ENCODE data around the gene TNFRSF13B. TPM values are rescaled to one million over a fixed set of nuclear protein-coding genes. Genes with fewer than 3 reads are reported as not detected.

The TNFRSF13B gene
- total RNA-seq, 3 donors from 2014 or later (not counting 1 experiment from before 2014, with no cell fraction given) = 0.70 to 7.7 (median 0.89) TPM

GRCh38 chr17:16928406-16929034, 43.4 kb downstream of the TNFRSF13B start:
- no peak for TF ChIP-seq CTCF (IDR thresholded peaks at IDR 0.05)
- no peak overlapping the region for H3K4me3 Mint-ChIP-seq
- Histone ChIP-seq H3K4me3 (ENCODE audit: low read length) (no peak overlapping the region), H3K36me3 (ENCODE audit: control insufficient read depth, insufficient read depth, low read length) (no peaks in the 10 kb centered on the region), H3K9me3 (ENCODE audit: control insufficient read depth, insufficient read depth, low read length) (no peaks in the 10 kb centered on the region), H3K4me1 (ENCODE audit: control insufficient read depth, insufficient read depth, low read length) (no peaks in the 10 kb centered on the region), H3K27me3 (ENCODE audit: control insufficient read depth, insufficient read depth, low read length) (no peaks in the 10 kb centered on the region), H3K27ac (ENCODE audit: low read length) (no peak overlapping the region)
- no peaks in the 10 kb centered on the region for H3K36me3 Mint-ChIP-seq
- no peaks in the 10 kb centered on the region for H3K27me3 Mint-ChIP-seq (ENCODE audit: low read depth in 2 of 2)
- no peaks in the 10 kb centered on the region for H3K4me1 Mint-ChIP-seq
- no peaks in the 10 kb centered on the region for H3K9me3 Mint-ChIP-seq
- intact Hi-C loops (cut with micrococcal nuclease) = no loop called here
- ATAC-seq = no peak
- no peak overlapping the region for H3K27ac Mint-ChIP-seq
- WGBS (ENCODE audit: insufficient coverage) = 80% methylated on average over 8 of the region's 8 CpGs
- DNase-seq = no peak

- 83% methylated on average over 18 of the region's 18 CpGs for WGBS (ENCODE audit: insufficient coverage)
- Histone ChIP-seq H3K36me3 (ENCODE audit: control insufficient read depth, insufficient read depth, low read length) (no peaks in the 10 kb centered on the region), H3K27me3 (ENCODE audit: control insufficient read depth, insufficient read depth, low read length) (no peaks in the 10 kb centered on the region), H3K4me1 (ENCODE audit: control insufficient read depth, insufficient read depth, low read length) (no peaks in the 10 kb centered on the region), H3K9me3 (ENCODE audit: control insufficient read depth, insufficient read depth, low read length) (no peaks in the 10 kb centered on the region), H3K4me3 (ENCODE audit: low read length) (no peak overlapping the region), H3K27ac (ENCODE audit: low read length) (no peak overlapping the region)
- H3K9me3 Mint-ChIP-seq = no peaks in the 10 kb centered on the region
- H3K27me3 Mint-ChIP-seq (ENCODE audit: low read depth in 2 of 2) = no peaks in the 10 kb centered on the region
- H3K36me3 Mint-ChIP-seq = no peaks in the 10 kb centered on the region
- no peak for TF ChIP-seq CTCF (IDR thresholded peaks at IDR 0.05)
- intact Hi-C loops (cut with micrococcal nuclease) = no loop called here
- DNase-seq = no peak
- H3K4me1 Mint-ChIP-seq = no peaks in the 10 kb centered on the region
- no peak for ATAC-seq
- H3K27ac Mint-ChIP-seq = no peak overlapping the region
- H3K4me3 Mint-ChIP-seq = no peak overlapping the region
These were observed 44.1 kb downstream of the TNFRSF13B start for GRCh38 chr17:16927641-16928321.

- no peak overlapping the region for H3K4me3 Mint-ChIP-seq
- H3K27me3 Mint-ChIP-seq (ENCODE audit: low read depth in 2 of 2) = no peaks in the 10 kb centered on the region
- H3K36me3 Mint-ChIP-seq = no peaks in the 10 kb centered on the region
- no peaks in the 10 kb centered on the region for H3K36me3 ChIP-seq (ENCODE audit: control insufficient read depth, insufficient read depth, low read length)
- 88% methylated on average over 18 of the region's 18 CpGs for WGBS (ENCODE audit: insufficient coverage)
- no peaks in the 10 kb centered on the region for H3K4me1 Mint-ChIP-seq
- H3K27me3 ChIP-seq (ENCODE audit: control insufficient read depth, insufficient read depth, low read length) = no peaks in the 10 kb centered on the region
- ATAC-seq (no peak), DNase-seq (no peak)
- H3K27ac ChIP-seq (ENCODE audit: low read length) = no peak overlapping the region
- H3K4me3 ChIP-seq (ENCODE audit: low read length) = no peak overlapping the region
- no peaks in the 10 kb centered on the region for H3K9me3 ChIP-seq (ENCODE audit: control insufficient read depth, insufficient read depth, low read length)
- TF ChIP-seq CTCF (IDR thresholded peaks at IDR 0.05) = no peak
- H3K4me1 ChIP-seq (ENCODE audit: control insufficient read depth, insufficient read depth, low read length) = no peaks in the 10 kb centered on the region
- no peaks in the 10 kb centered on the region for H3K9me3 Mint-ChIP-seq
- intact Hi-C loops (cut with micrococcal nuclease) = no loop called here
- H3K27ac Mint-ChIP-seq = no peak overlapping the region
These were observed 45.1 kb downstream of the TNFRSF13B start for GRCh38 chr17:16926571-16927451.
